ENCODE measurements around the gene CPM. TPM values are rescaled to one million over a fixed set of nuclear protein-coding genes. Genes with fewer than 3 reads are reported as not detected.

Gene CPM
- total and polyA plus RNA-seq, 7 experiments from 2014 or later: 0.06 to 5.9 (median 1.8) TPM

- Histone ChIP-seq H3K27me3 (ENCODE audit: control insufficient read depth in 2 of 2, insufficient read depth in 2 of 2, low read length in 2 of 2) (no peaks in the 10 kb centered on the region), H3K36me3 (ENCODE audit: control insufficient read depth in 2 of 3, insufficient read depth in 3 of 3, low read length in 3 of 3) (no peaks in the 10 kb centered on the region), H3K4me1 (ENCODE audit: control insufficient read depth in 2 of 2, insufficient read depth in 2 of 2, low read length in 2 of 2) (no peaks in the 10 kb centered on the region), H3K4me3 (ENCODE audit: low read length) (no peak overlapping the region), H3K27ac (ENCODE audit: low read depth, low read length) (no peak overlapping the region), H3K9me3 (ENCODE audit: control insufficient read depth in 2 of 3, low read length in 3 of 3) (no peaks in the 10 kb centered on the region)
- H3K9me3 Mint-ChIP-seq: peaks cover 0 to 6% (median 3%) of the 10 kb centered on the region in 11 donors
- peaks cover 0 to 10% (median 0%) of the 10 kb centered on the region in 5 donors for H3K27me3 Mint-ChIP-seq
- intact Hi-C loops (cut with micrococcal nuclease): loop anchor here in 1 of 2 donors (10.0 kb wide), 1 partner anchor 57 kb away; the partner anchor contains the start of gene CPM
- no peak overlapping the region for H3K27ac Mint-ChIP-seq
- DNase-seq (no peak), ATAC-seq (no peak)
- ChIA-PET CTCF (interaction anchor here (1.2 kb wide), 1 partner anchor 192 kb away, joined by 3 read pairs; no protein-coding TSS in a partner anchor), POLR2A (no interaction called here)
- H3K4me1 Mint-ChIP-seq: peaks cover 0 to 10% (median 0%) of the 10 kb centered on the region in 7 donors
- H3K36me3 Mint-ChIP-seq: peaks cover 0 to 18% (median 0%) of the 10 kb centered on the region in 5 donors
- no peak overlapping the region for H3K4me3 Mint-ChIP-seq
These were observed 54.7 kb downstream of the CPM start for GRCh38 chr12:68878283-68878682.

GRCh38 chr12:68877583-68877982 lies 55.4 kb downstream of the CPM start:
- Histone ChIP-seq H3K4me1 (ENCODE audit: control insufficient read depth in 2 of 2, insufficient read depth in 2 of 2, low read length in 2 of 2) (no peaks in the 10 kb centered on the region), H3K9me3 (ENCODE audit: control insufficient read depth in 2 of 3, low read length in 3 of 3) (no peaks in the 10 kb centered on the region), H3K4me3 (ENCODE audit: low read length) (no peak overlapping the region), H3K27me3 (ENCODE audit: control insufficient read depth in 2 of 2, insufficient read depth in 2 of 2, low read length in 2 of 2) (no peaks in the 10 kb centered on the region), H3K27ac (ENCODE audit: low read depth, low read length) (no peak overlapping the region), H3K36me3 (ENCODE audit: control insufficient read depth in 2 of 3, insufficient read depth in 3 of 3, low read length in 3 of 3) (no peaks in the 10 kb centered on the region)
- H3K4me1 Mint-ChIP-seq: peaks cover 0 to 6% (median 0%) of the 10 kb centered on the region in 7 donors
- CTCF ChIA-PET: interaction anchor here (1.2 kb wide), 1 partner anchor 192 kb away, joined by 3 read pairs; no protein-coding TSS in a partner anchor
- intact Hi-C loops (cut with micrococcal nuclease): loop anchor here in 1 of 2 donors (10.0 kb wide), 1 partner anchor 57 kb away; the partner anchor contains the start of gene CPM
- H3K27ac Mint-ChIP-seq: no peak overlapping the region
- H3K36me3 Mint-ChIP-seq: peaks cover 0 to 16% (median 0%) of the 10 kb centered on the region in 5 donors
- no peak for DNase-seq
- H3K4me3 Mint-ChIP-seq: no peak overlapping the region
- POLR2A ChIA-PET: no interaction called here
- ATAC-seq: no peak
- peaks cover 0 to 10% (median 0%) of the 10 kb centered on the region in 5 donors for H3K27me3 Mint-ChIP-seq
- peaks cover 0 to 5% (median 3%) of the 10 kb centered on the region in 11 donors for H3K9me3 Mint-ChIP-seq

- POLR2A ChIA-PET: interaction anchor here (0.6 kb wide), 1 partner anchor 434 kb away, joined by 3 read pairs; no protein-coding TSS in a partner anchor
- no peak for ATAC-seq
- H3K9me3 ChIP-seq (ENCODE audit: control insufficient read depth in 2 of 3, low read length in 3 of 3): no peaks in the 10 kb centered on the region
- H3K27me3 ChIP-seq (ENCODE audit: control insufficient read depth in 2 of 2, insufficient read depth in 2 of 2, low read length in 2 of 2): no peaks in the 10 kb centered on the region
- Mint-ChIP-seq H3K27me3 (peaks cover 0 to 6% (median 0%) of the 10 kb centered on the region in 5 donors), H3K4me1 (peaks cover 0 to 8% (median 0%) of the 10 kb centered on the region in 7 donors), H3K36me3 (peaks cover 0 to 13% (median 0%) of the 10 kb centered on the region in 5 donors), H3K27ac (peak overlapping the region in 1 of 9 donors; percentile 23), H3K4me3 (no peak overlapping the region), H3K9me3 (peaks cover 0 to 5% (median 0%) of the 10 kb centered on the region in 11 donors)
- H3K4me1 ChIP-seq (ENCODE audit: control insufficient read depth in 2 of 2, insufficient read depth in 2 of 2, low read length in 2 of 2): no peaks in the 10 kb centered on the region
- no peak overlapping the region for H3K4me3 ChIP-seq (ENCODE audit: low read length)
- CTCF ChIA-PET: no interaction called here
- H3K27ac ChIP-seq (ENCODE audit: low read depth, low read length): no peak overlapping the region
- no peaks in the 10 kb centered on the region for H3K36me3 ChIP-seq (ENCODE audit: control insufficient read depth in 2 of 3, insufficient read depth in 3 of 3, low read length in 3 of 3)
- DNase-seq: no peak
- intact Hi-C loops (cut with micrococcal nuclease): loop anchor here in 1 of 2 donors (10.0 kb wide), 1 partner anchor 58 kb away; the partner anchor contains the start of gene CPM
These were observed 56.5 kb downstream of the CPM start for GRCh38 chr12:68876461-68876860.

GRCh38 chr12:68873316-68873715 lies 59.7 kb downstream of the CPM start:
- POLR2A ChIA-PET: no interaction called here
- peaks cover 0 to 6% (median 0%) of the 10 kb centered on the region in 5 donors for H3K27me3 Mint-ChIP-seq
- H3K4me1 Mint-ChIP-seq: peaks cover 0 to 12% (median 0%) of the 10 kb centered on the region in 7 donors
- no peak overlapping the region for H3K27ac Mint-ChIP-seq
- Histone ChIP-seq H3K4me3 (ENCODE audit: low read length) (no peak overlapping the region), H3K36me3 (ENCODE audit: control insufficient read depth in 2 of 3, insufficient read depth in 3 of 3, low read length in 3 of 3) (no peaks in the 10 kb centered on the region), H3K27me3 (ENCODE audit: control insufficient read depth in 2 of 2, insufficient read depth in 2 of 2, low read length in 2 of 2) (no peaks in the 10 kb centered on the region), H3K9me3 (ENCODE audit: control insufficient read depth in 2 of 3, low read length in 3 of 3) (no peaks in the 10 kb centered on the region), H3K4me1 (ENCODE audit: control insufficient read depth in 2 of 2, insufficient read depth in 2 of 2, low read length in 2 of 2) (no peaks in the 10 kb centered on the region), H3K27ac (ENCODE audit: low read depth, low read length) (no peak overlapping the region)
- peaks cover 0 to under 1% (median 0%) of the 10 kb centered on the region in 11 donors for H3K9me3 Mint-ChIP-seq
- CTCF ChIA-PET: no interaction called here
- ATAC-seq: no peak
- intact Hi-C loops (cut with micrococcal nuclease): loop anchor here in 1 of 2 donors (10.0 kb wide), 1 partner anchor 61 kb away; the partner anchor contains the start of gene CPM
- DNase-seq: no peak
- no peak overlapping the region for H3K4me3 Mint-ChIP-seq
- H3K36me3 Mint-ChIP-seq: peaks cover 0 to 8% (median under 1%) of the 10 kb centered on the region in 5 donors

- peak; percentile 36 for ATAC-seq
- Mint-ChIP-seq H3K9me3 (no peaks in the 10 kb centered on the region), H3K27ac (no peak overlapping the region), H3K4me3 (no peak overlapping the region), H3K27me3 (peaks cover 0 to 6% (median 0%) of the 10 kb centered on the region in 5 donors), H3K36me3 (peaks cover 0 to 6% (median 0%) of the 10 kb centered on the region in 5 donors), H3K4me1 (peaks cover 0 to 12% (median 0%) of the 10 kb centered on the region in 7 donors)
- Histone ChIP-seq H3K4me1 (ENCODE audit: control insufficient read depth in 2 of 2, insufficient read depth in 2 of 2, low read length in 2 of 2) (no peaks in the 10 kb centered on the region), H3K27ac (ENCODE audit: low read depth, low read length) (no peak overlapping the region), H3K27me3 (ENCODE audit: control insufficient read depth in 2 of 2, insufficient read depth in 2 of 2, low read length in 2 of 2) (no peaks in the 10 kb centered on the region), H3K36me3 (ENCODE audit: control insufficient read depth in 2 of 3, insufficient read depth in 3 of 3, low read length in 3 of 3) (no peaks in the 10 kb centered on the region), H3K9me3 (ENCODE audit: control insufficient read depth in 2 of 3, low read length in 3 of 3) (no peaks in the 10 kb centered on the region), H3K4me3 (ENCODE audit: low read length) (no peak overlapping the region)
- ChIA-PET POLR2A (no interaction called here), CTCF (no interaction called here)
- DNase-seq: no peak
- intact Hi-C loops (cut with micrococcal nuclease): loop anchor here in 1 of 2 donors (10.0 kb wide), 1 partner anchor 63 kb away; the partner anchor contains the start of gene CPM
These were observed 61.0 kb downstream of the CPM start for GRCh38 chr12:68871921-68872320.

GRCh38 chr12:68871396-68871795 lies 61.6 kb downstream of the CPM start:
- no peak for ATAC-seq
- no peak overlapping the region for H3K4me3 Mint-ChIP-seq
- Histone ChIP-seq H3K9me3 (ENCODE audit: control insufficient read depth in 2 of 3, low read length in 3 of 3) (no peaks in the 10 kb centered on the region), H3K27ac (ENCODE audit: low read depth, low read length) (no peak overlapping the region), H3K4me1 (ENCODE audit: control insufficient read depth in 2 of 2, insufficient read depth in 2 of 2, low read length in 2 of 2) (no peaks in the 10 kb centered on the region), H3K36me3 (ENCODE audit: control insufficient read depth in 2 of 3, insufficient read depth in 3 of 3, low read length in 3 of 3) (no peaks in the 10 kb centered on the region), H3K4me3 (ENCODE audit: low read length) (no peak overlapping the region), H3K27me3 (ENCODE audit: control insufficient read depth in 2 of 2, insufficient read depth in 2 of 2, low read length in 2 of 2) (no peaks in the 10 kb centered on the region)
- peak overlapping the region in 1 of 9 donors; percentile 32 for H3K27ac Mint-ChIP-seq
- no peak for DNase-seq
- H3K9me3 Mint-ChIP-seq: no peaks in the 10 kb centered on the region
- peaks cover 0 to 9% (median 0%) of the 10 kb centered on the region in 7 donors for H3K4me1 Mint-ChIP-seq
- CTCF ChIA-PET: no interaction called here
- intact Hi-C loops (cut with micrococcal nuclease): loop anchor here in 1 of 2 donors (10.0 kb wide), 1 partner anchor 63 kb away; the partner anchor contains the start of gene CPM
- H3K27me3 Mint-ChIP-seq: peaks cover 0 to 6% (median 0%) of the 10 kb centered on the region in 5 donors
- peaks cover 0 to 6% (median 0%) of the 10 kb centered on the region in 5 donors for H3K36me3 Mint-ChIP-seq
- POLR2A ChIA-PET: no interaction called here
